GM12872 (cell line): ENCODE measurements around the gene PATL2.

Experiments used
- TF ChIP-seq, protein P1 (sequence below): IDR thresholded peaks from 3 replicates; pipeline ENCODE4 v1.5.1; 2011; ENCODE audit warnings: low read depth, mild to moderate bottlenecking, low read length, moderate library complexity; ENCODE audit not compliant: insufficient read depth

PATL2 gene

DNA sequence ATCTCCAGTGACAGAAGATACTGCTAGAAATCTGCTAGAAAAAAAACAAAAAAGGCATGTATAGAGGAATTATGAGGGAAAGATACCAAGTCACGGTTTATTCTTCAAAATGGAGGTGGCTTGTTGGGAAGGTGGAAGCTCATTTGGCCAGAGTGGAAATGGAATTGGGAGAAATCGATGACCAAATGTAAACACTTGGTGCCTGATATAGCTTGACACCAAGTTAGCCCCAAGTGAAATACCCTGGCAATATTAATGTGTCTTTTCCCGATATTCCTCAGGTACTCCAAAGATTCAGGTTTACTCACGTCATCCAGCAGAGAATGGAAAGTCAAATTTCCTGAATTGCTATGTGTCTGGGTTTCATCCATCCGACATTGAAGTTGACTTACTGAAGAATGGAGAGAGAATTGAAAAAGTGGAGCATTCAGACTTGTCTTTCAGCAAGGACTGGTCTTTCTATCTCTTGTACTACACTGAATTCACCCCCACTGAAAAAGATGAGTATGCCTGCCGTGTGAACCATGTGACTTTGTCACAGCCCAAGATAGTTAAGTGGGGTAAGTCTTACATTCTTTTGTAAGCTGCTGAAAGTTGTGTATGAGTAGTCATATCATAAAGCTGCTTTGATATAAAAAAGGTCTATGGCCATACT lies 4.1 kb upstream of the PATL2 start:
- TF ChIP-seq, protein P1, sequence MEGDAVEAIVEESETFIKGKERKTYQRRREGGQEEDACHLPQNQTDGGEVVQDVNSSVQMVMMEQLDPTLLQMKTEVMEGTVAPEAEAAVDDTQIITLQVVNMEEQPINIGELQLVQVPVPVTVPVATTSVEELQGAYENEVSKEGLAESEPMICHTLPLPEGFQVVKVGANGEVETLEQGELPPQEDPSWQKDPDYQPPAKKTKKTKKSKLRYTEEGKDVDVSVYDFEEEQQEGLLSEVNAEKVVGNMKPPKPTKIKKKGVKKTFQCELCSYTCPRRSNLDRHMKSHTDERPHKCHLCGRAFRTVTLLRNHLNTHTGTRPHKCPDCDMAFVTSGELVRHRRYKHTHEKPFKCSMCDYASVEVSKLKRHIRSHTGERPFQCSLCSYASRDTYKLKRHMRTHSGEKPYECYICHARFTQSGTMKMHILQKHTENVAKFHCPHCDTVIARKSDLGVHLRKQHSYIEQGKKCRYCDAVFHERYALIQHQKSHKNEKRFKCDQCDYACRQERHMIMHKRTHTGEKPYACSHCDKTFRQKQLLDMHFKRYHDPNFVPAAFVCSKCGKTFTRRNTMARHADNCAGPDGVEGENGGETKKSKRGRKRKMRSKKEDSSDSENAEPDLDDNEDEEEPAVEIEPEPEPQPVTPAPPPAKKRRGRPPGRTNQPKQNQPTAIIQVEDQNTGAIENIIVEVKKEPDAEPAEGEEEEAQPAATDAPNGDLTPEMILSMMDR: no peak

- TF ChIP-seq, protein P1: peak; percentile 24; the same call in 1 of the 3 replicates
Measured at GRCh38 chr15:44713006-44713966, 2.2 kb upstream of the PATL2 start.

DNA sequence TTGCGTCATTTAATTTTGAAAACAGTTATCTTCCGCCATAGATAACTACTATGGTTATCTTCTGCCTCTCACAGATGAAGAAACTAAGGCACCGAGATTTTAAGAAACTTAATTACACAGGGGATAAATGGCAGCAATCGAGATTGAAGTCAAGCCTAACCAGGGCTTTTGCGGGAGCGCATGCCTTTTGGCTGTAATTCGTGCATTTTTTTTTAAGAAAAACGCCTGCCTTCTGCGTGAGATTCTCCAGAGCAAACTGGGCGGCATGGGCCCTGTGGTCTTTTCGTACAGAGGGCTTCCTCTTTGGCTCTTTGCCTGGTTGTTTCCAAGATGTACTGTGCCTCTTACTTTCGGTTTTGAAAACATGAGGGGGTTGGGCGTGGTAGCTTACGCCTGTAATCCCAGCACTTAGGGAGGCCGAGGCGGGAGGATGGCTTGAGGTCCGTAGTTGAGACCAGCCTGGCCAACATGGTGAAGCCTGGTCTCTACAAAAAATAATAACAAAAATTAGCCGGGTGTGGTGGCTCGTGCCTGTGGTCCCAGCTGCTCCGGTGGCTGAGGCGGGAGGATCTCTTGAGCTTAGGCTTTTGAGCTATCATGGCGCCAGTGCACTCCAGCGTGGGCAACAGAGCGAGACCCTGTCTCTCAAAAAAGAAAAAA lies 1.4 kb upstream of the PATL2 start:
- TF ChIP-seq, protein P1: no peak

- TF ChIP-seq, protein P1: no peak
Measured at GRCh38 chr15:44711743-44712345, 721 bp upstream of the PATL2 start.

DNA sequence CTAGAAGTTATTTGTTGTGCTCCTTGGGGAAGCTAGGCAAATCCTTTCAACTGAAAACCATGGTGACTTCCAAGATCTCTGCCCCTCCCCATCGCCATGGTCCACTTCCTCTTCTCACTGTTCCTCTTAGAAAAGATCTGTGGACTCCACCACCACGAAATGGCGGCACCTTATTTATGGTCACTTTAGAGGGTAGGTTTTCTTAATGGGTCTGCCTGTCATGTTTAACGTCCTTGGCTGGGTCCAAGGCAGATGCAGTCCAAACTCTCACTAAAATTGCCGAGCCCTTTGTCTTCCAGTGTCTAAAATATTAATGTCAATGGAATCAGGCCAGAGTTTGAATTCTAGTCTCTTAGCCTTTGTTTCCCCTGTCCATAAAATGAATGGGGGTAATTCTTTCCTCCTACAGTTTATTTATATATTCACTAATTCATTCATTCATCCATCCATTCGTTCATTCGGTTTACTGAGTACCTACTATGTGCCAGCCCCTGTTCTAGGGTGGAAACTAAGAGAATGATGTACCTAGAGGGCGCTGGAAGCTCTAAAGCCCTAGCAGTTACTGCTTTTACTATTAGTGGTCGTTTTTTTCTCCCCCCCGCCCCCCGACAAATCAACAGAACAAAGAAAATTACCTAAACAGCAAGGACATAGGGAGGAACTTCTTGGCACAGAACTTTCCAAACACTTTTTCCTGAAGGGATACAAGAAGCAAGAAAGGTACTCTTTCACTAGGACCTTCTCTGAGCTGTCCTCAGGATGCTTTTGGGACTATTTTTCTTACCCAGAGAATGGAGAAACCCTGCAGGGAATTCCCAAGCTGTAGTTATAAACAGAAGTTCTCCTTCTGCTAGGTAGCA lies 657 bp downstream of the PATL2 start:
- TF ChIP-seq, protein P1: peak; percentile 50; the same call in 2 of the 3 replicates

DNA sequence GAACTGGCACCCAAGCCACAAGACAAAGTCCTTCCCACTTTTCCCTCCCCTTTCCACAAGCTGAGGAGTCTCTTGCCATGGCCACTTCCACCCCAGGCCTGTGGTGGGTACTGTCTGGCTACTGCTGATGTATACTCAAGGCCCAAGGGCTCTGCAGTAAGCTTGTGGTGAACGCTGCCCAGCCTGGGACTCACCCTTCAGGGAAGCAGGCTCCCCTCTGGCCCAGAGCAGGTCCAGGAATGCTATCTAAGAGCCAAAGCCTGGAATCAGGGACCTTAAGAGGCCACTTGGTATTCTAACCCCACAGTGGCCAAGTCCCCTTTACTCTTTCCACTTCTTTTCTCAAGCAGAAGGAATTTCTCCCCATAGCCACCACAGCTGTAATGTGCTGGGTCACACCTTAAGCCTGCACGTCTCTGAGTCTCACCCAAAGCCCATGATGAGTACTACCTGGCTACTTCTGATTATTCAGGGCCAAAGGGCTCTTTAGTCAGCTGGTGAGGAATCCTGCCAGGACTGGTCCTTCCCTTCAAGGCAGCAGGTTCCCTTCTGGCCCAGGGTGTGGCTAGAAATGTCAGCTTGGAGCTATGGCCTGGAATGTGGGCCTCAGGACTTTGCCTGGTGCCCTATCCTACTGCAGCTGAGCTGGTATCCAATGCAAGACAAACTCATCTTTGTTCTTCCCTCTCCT lies 4.0 kb downstream of the PATL2 start:
- TF ChIP-seq, protein P1: no peak
